Kidney (tissue), 14 donors: Measurements from ENCODE around the gene NMRAL1. TPM values are rescaled to one million over a fixed set of nuclear protein-coding genes. Genes with fewer than 3 reads are reported as not detected.

Experiments
- DNase-seq, 5 donors: peaks; one replicate each; pipeline ENCODE4 v3.0.0-alpha.2; 2013 to 2020
- FAIRE-seq: peaks from 2 replicates; lab custom pipeline; 2012; peaks lifted over from hg19 to GRCh38; lab: Jason Lieb, UNC
- H3K27ac ChIP-seq, 2 donors: one replicate each; pipeline ENCODE4 v1.7.0; 2013; ENCODE audit warnings: low read depth in 2 of 2, low read length in 2 of 2, inconsistent platforms in 1 of 2
- H3K27me3 ChIP-seq: one replicate; pipeline ENCODE4 v1.7.1; 2013; ENCODE audit warnings: low read length, inconsistent platforms; ENCODE audit not compliant: control insufficient read depth, insufficient read depth
- H3K36me3 ChIP-seq, 3 donors: one replicate each; pipeline versions ENCODE4 v1.7.0 to v1.7.1; 2013; ENCODE audit warnings: low read length in 3 of 3, control low read depth in 1 of 3, inconsistent platforms in 1 of 3; ENCODE audit not compliant: insufficient read depth in 3 of 3, control insufficient read depth in 2 of 3
- H3K4me1 ChIP-seq, 3 donors: one replicate each; pipeline versions ENCODE4 v1.7.0 to v1.7.1; 2013; ENCODE audit warnings: low read length in 3 of 3, inconsistent platforms in 1 of 3, low read depth in 1 of 3; ENCODE audit not compliant: control insufficient read depth in 2 of 3, insufficient read depth in 2 of 3
- H3K4me3 ChIP-seq, 3 donors: one replicate each; pipeline versions ENCODE4 v1.7.0 to v1.8.1; 2013; ENCODE audit warnings: low read length in 3 of 3, control low read depth in 1 of 3, inconsistent platforms in 1 of 3
- H3K9ac ChIP-seq, 3 donors: one replicate each; pipeline versions ENCODE4 v1.7.0 to v1.7.1; 2013; ENCODE audit warnings: low read length in 3 of 3, control low read depth in 1 of 3, inconsistent platforms in 1 of 3
- H3K9me3 ChIP-seq, 3 donors: one replicate each; pipeline versions ENCODE4 v1.7.0 to v1.7.1; 2013; ENCODE audit warnings: low read length in 3 of 3, control low read depth in 1 of 3, inconsistent platforms in 1 of 3; ENCODE audit not compliant: control insufficient read depth in 2 of 3, insufficient read depth in 1 of 3
- intact Hi-C: fragments of 100-400 bp; cut with DNase I; formaldehyde crosslinking; loops from one replicate; pipeline ENCODE4 v1.11.1; 2022
- polyA plus RNA-seq: library from polyadenylated mRNA; stranded (reverse); fragments of 350-450 nt; fragmentation: Illumina TruSeq; extraction: RNeasy Lipid Tissue Mini Kit (QIAGEN cat#74804); gene quantifications from one replicate; pipeline ENCODE4 v1.2.3, GENCODE V29; 2014; ENCODE audit warnings: low read depth, low replicate concordance; ENCODE audit not compliant: insufficient read depth
- total RNA-seq: library from RNA; stranded (reverse); fragmentation: NEBNext Ultra II Directional; extraction: Animal tissue kit (Norgen Biotek cat#: 25700); gene quantifications from one replicate; pipeline ENCODE4 v1.2.1, GENCODE V29; 2021
- TF ChIP-seq, protein P1 (sequence below): IDR thresholded peaks from 3 replicates; pipeline ENCODE4 v1.5.1; 2012; ENCODE audit warnings: mild to moderate bottlenecking, moderate library complexity, borderline replicate concordance; ENCODE audit not compliant: insufficient read depth; ENCODE audit errors: extremely low read depth
- donor health status: control.
- donor health status: control.
- donor health status: control.
- donor health status: control.
- donor health status: control.
- donor health status: DM: yes; HTN: yes; CAD: no.
- donor health status: Normal renal cell carcinoma (clear cell type).

NMRAL1 gene
- total and polyA plus RNA-seq, 2 donors from 2014 or later = 54.9 to 94.1 TPM

DNA sequence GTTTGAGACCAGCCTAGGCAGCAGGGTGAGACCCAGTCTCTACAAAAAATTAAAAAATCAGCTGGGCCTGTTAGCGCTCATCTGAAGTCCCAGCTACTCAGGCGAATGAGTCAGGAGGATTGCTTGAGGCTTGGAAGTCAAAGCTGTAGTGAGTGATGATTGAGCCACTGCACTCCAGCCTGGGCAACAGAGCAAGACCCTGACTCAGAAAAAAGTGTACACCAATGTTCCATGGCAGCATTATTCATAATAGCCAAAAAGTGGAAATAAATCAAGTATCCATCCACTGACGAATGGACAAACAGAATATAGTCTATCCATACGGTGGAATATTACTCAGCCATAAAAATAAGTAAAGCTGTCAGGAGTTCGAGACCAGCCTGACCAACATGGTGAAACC, 2.6 kb downstream of the NMRAL1 start:
- Histone ChIP-seq H3K27ac (no peak overlapping the region), H3K4me3 (no peak overlapping the region), H3K9ac (no peak overlapping the region), H3K4me1 (peaks cover 0 to 3% (median 3%) of the 10 kb centered on the region in 3 donors), H3K36me3 (peaks cover under 1 to 5% (median 2%) of the 10 kb centered on the region in 3 donors), H3K27me3 (no peaks in the 10 kb centered on the region), H3K9me3 (no peaks in the 10 kb centered on the region)
- TF ChIP-seq, protein P1, sequence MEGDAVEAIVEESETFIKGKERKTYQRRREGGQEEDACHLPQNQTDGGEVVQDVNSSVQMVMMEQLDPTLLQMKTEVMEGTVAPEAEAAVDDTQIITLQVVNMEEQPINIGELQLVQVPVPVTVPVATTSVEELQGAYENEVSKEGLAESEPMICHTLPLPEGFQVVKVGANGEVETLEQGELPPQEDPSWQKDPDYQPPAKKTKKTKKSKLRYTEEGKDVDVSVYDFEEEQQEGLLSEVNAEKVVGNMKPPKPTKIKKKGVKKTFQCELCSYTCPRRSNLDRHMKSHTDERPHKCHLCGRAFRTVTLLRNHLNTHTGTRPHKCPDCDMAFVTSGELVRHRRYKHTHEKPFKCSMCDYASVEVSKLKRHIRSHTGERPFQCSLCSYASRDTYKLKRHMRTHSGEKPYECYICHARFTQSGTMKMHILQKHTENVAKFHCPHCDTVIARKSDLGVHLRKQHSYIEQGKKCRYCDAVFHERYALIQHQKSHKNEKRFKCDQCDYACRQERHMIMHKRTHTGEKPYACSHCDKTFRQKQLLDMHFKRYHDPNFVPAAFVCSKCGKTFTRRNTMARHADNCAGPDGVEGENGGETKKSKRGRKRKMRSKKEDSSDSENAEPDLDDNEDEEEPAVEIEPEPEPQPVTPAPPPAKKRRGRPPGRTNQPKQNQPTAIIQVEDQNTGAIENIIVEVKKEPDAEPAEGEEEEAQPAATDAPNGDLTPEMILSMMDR = no peak
- no peak for FAIRE-seq
- DNase-seq = no peak
- intact Hi-C loops = no loop called here

DNA sequence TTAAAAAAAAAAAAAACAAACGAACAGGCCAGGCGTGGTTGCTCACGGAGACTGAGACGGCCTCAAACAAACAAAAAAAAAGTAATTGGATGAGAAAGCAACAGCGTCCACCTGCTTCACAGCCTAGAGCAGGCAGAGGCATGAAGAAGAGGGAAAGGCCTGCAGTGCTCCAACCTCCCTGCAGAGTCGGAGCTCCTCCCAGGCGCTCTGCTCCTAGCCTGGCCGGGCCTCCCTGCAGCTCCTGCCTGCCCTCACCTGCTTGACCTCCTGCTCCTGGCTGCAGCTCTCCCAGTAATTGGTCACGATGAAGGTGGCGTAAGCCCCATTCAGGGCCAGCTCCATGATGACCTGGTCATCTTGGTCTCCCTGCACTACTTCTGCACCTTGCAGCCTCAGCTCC, 5.5 kb downstream of the NMRAL1 start:
- Histone ChIP-seq H3K4me3 (no peak overlapping the region), H3K36me3 (peaks cover 2 to 9% (median 8%) of the 10 kb centered on the region in 3 donors), H3K9ac (no peak overlapping the region), H3K27ac (no peak overlapping the region), H3K27me3 (no peaks in the 10 kb centered on the region), H3K4me1 (no peaks in the 10 kb centered on the region), H3K9me3 (no peaks in the 10 kb centered on the region)
- no peak for FAIRE-seq
- TF ChIP-seq, protein P1 = no peak
- no peak for DNase-seq
- intact Hi-C loops = no loop called here

DNA sequence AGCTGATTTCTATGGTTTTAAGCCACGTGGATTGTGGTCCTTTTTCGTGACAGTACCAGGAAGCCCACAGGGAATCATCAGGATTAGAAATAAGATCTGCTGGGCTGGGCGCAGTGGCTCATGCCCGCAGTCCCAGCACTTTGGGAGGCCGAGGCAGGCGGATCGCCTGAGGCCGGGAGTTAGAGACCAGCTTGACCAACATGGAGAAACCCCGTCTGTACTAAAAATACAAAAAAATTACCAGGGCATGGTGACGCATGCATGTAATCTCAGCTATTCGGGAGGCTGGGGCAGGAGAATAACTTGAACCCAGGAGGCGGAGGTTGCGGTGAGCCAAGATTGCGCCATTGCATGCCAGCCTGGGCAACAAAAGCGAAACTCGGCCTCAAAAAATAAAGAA, 6.5 kb downstream of the NMRAL1 start:
- TF ChIP-seq, protein P1 = no peak
- intact Hi-C loops = no loop called here
- H3K27ac ChIP-seq = no peak overlapping the region
- FAIRE-seq (no peak), DNase-seq (no peak)
- H3K9me3 ChIP-seq = no peaks in the 10 kb centered on the region
- no peak overlapping the region for H3K4me3 ChIP-seq
- no peaks in the 10 kb centered on the region for H3K27me3 ChIP-seq
- H3K4me1 ChIP-seq = no peaks in the 10 kb centered on the region
- H3K9ac ChIP-seq = no peak overlapping the region
- peaks cover 2 to 16% (median 8%) of the 10 kb centered on the region in 3 donors for H3K36me3 ChIP-seq
